ENCODE data around the gene DLGAP1. TPM values are rescaled to one million over a fixed set of nuclear protein-coding genes. Genes with fewer than 3 reads are reported as not detected.
A peak's percentile ranks its signal among the peaks of the same experiment; 100 is the strongest.

The DLGAP1 gene
- total and polyA plus RNA-seq, 2 of the 13 experiments (the other 11 are each of a cell fraction or from before 2014, with no cell fraction given), result 0.01 TPM; not detected in 1

- TF ChIP-seq ETS1 (CRISPR knock-in tag; IDR thresholded peaks at IDR 0.05) (no peak), ARID3A (IDR thresholded peaks at IDR 0.05; ENCODE audit: low read depth, low read length) (no peak), ZNF512 (CRISPR knock-in tag; IDR thresholded peaks at IDR 0.05) (peak; percentile 35; the same call in 1 of the 2 replicates), HMGXB4 (CRISPR knock-in tag; IDR thresholded peaks at IDR 0.05; ENCODE audit: borderline replicate concordance in 1 of 2, low read depth in 1 of 2) (peak; percentile 31 to 60; a peak in 1 of 4 replicates), RAD21 (CRISPR knock-in tag; IDR thresholded peaks at IDR 0.05) (peak; percentile 90), ZNF280B (CRISPR knock-in tag; IDR thresholded peaks at IDR 0.05; ENCODE audit: borderline replicate concordance) (0 out of 2 replicates have a peak, but pooled peaks have one; percentile 27), NONO (IDR thresholded peaks at IDR 0.05) (no peak), NONO (CRISPR knock-in tag; conservative IDR thresholded peaks at IDR 0.05) (peak; percentile 53; the same call in 1 of the 2 replicates), ZNF350 (CRISPR knock-in tag; IDR thresholded peaks at IDR 0.05; ENCODE audit: borderline replicate concordance, low read depth) (peak; percentile 45; the same call in 1 of the 2 replicates), ZNF207 (IDR thresholded peaks at IDR 0.05; ENCODE audit: borderline replicate concordance) (no peak), MTF2 (CRISPR knock-in tag; IDR thresholded peaks at IDR 0.05; ENCODE audit: borderline replicate concordance) (peak; percentile 79; the same call in 1 of the 2 replicates), MTERF4 (CRISPR knock-in tag; IDR thresholded peaks at IDR 0.05) (peak; percentile 78; the same call in 1 of the 2 replicates)
These were observed 683.8 kb downstream of the DLGAP1 start (continued) for GRCh38 chr18:3771121-3771971.

Measured in HepG2 (cell line).